Measurements from ENCODE around the gene LEPROT.

Gene LEPROT

DNA sequence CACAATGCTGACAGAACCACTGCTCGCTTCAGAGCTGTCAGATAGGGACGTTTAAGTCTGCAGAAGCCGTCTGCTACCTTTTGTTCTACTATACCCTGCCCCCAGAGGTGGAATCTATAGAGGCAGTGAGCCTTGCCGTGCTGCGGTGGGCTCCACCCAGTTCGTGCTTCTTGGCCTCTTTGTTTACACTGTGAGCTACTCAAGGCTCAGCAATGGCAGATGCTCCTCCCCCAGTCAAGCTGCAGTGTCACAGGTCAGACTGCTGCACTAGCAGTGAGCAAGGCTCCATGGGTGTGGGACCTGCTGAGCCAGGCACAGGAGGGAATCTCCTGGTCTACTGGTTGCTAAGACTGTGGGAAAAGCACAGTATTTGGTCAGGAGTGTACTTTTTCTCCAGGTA lies 47.1 kb downstream of the LEPROT start:
- DNase-seq (ENCODE audit: insufficient read length, low spot score) = no peak
- TF ChIP-seq, protein P1, sequence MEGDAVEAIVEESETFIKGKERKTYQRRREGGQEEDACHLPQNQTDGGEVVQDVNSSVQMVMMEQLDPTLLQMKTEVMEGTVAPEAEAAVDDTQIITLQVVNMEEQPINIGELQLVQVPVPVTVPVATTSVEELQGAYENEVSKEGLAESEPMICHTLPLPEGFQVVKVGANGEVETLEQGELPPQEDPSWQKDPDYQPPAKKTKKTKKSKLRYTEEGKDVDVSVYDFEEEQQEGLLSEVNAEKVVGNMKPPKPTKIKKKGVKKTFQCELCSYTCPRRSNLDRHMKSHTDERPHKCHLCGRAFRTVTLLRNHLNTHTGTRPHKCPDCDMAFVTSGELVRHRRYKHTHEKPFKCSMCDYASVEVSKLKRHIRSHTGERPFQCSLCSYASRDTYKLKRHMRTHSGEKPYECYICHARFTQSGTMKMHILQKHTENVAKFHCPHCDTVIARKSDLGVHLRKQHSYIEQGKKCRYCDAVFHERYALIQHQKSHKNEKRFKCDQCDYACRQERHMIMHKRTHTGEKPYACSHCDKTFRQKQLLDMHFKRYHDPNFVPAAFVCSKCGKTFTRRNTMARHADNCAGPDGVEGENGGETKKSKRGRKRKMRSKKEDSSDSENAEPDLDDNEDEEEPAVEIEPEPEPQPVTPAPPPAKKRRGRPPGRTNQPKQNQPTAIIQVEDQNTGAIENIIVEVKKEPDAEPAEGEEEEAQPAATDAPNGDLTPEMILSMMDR (IDR thresholded peaks at IDR 0.05; ENCODE audit: insufficient read depth, missing control alignments) = no peak

DNA sequence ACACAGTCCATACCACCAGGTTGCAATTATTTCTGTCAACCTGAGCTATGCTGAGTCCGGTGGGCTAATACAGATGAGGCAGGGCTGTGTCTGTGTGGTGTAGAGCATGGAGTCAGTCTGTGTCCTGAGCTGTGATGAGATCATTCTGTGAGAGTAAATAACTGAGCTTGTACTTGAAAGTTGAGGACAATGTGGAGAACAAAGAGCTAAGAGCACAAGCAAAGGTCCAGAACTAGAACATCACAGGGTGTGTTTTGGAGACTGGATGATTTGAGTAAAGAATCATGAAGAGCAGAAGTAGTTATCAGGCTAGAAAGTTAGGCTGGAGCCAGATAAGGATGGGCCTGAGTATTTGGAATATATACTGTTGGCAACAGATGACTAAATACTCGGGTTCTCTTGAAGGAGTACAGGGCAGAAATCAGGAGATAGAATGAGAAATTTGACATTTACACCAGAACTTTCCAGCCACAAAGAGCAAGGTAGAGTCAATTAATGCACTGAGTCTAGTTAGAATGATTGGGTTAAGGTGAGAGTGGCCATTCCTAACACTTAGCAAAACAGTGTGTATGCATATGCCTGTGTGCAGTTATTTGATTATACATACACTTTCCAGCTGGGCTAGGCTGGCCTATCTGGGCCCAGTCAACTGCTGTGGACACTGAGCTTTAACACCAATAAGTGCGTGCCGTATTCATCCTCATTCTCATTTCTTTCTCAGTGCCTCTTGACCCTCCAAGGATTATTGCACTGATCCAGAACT lies 48.8 kb downstream of the LEPROT start:
- FAIRE-seq (no peak), DNase-seq (ENCODE audit: insufficient read length, low spot score) (no peak)
- TF ChIP-seq, protein P1 (IDR thresholded peaks at IDR 0.05; ENCODE audit: insufficient read depth, missing control alignments) = no peak

More for the DNA sequence above, 47.1 kb downstream of the LEPROT start:
- no peak for FAIRE-seq

DNA sequence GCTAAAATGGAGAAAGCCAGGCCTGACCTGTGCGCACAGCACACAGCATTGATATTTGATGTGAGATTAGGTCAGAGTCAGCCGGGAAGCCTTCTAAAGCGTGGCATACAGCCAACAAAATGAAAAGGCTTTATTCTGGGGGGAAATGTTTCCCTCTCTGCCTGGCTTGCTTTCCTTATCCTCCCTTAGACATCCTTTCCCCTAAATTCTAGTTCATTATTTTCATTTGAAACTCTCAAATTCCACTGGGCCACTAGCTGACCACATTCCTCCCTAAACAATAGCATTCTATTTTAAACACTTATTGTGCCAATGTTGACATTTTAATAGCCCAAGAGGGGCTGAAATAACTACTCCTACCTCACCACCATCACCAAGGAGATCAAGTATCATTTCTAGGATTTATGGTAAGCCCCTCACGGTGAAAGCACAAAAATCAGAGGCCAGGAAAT lies 49.4 kb downstream of the LEPROT start:
- TF ChIP-seq, protein P1 (IDR thresholded peaks at IDR 0.05; ENCODE audit: insufficient read depth, missing control alignments) = no peak
- DNase-seq (ENCODE audit: insufficient read length, low spot score) = no peak
- FAIRE-seq = no peak

DNA sequence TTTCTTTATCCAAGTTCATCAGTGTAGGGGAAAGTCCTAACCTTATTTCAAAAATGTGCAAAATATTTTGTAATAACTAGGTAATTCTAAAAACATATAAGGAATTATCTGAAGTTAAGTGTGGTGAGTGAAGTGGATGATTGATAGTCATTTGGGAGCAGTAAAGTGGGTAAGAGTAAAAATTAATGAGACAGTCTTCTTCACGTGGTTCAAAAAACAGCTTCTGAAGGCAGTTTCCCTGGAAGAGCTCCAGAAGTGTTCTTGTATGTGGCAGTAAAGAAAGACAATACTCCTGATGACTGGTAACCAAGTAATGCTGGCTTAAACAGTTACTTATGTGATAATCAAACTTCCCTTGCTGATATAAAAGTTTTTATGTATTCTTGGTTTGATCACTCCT lies 50.3 kb downstream of the LEPROT start:
- DNase-seq (ENCODE audit: insufficient read length, low spot score) = no peak
- TF ChIP-seq, protein P1 (IDR thresholded peaks at IDR 0.05; ENCODE audit: insufficient read depth, missing control alignments) = no peak
- no peak for FAIRE-seq

DNA sequence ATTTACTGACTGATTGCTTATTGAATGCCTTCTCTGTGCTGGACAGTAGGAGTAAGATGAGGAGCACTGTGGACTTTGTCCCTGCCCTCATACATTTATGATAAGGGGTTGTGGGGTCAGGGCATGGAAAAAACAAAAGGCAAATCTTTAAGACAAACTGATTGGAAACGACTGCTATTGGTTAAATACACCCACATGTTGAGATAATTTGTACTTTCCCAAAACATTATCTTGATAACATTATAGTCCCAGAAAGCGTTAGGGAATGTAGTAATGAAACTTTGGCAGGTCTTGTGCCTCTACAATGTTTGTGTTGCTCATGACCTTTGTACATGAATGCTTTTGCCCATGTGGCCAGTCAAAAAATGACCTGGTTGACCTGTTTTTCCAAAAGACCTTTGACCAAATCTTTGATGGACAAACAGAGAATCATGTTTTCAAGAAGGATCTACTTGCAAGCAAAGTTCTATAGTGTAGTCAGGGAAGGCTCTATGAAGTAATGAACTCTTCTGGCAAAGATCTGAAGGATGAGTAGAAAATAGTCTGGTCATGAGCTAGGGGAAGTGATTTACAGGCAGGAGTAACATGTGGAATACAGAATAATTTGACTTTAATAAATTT lies 50.9 kb downstream of the LEPROT start:
- FAIRE-seq (no peak), DNase-seq (ENCODE audit: insufficient read length, low spot score) (no peak)

DNA sequence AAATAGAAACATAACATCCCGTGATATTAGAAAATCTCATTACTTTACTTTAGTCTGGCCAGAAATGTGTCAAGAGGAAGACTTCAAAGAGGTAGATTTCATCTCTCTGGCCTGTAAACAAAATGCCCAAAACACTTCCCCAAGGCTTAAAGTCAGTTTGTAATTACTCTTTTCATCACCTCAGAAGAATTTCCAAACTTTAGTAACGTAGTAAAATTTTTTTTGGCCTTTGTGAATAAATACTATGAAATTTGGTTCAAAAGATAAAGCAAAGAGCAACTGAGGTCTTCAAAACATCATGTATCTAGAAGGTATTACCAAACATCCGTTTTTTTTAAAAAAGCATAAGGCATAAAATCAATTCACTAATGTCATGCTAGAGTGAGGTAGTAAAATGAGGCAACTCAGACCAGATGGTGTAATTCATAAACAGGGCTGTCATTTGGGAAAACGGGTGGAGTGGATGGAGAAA lies 51.4 kb downstream of the LEPROT start:
- no peak for FAIRE-seq
- TF ChIP-seq, protein P1 (IDR thresholded peaks at IDR 0.05; ENCODE audit: insufficient read depth, missing control alignments) = no peak
- DNase-seq (ENCODE audit: insufficient read length, low spot score) = no peak

More for the DNA sequence above, 50.9 kb downstream of the LEPROT start:
- TF ChIP-seq, protein P1 (IDR thresholded peaks at IDR 0.05; ENCODE audit: insufficient read depth, missing control alignments) = no peak

DNA sequence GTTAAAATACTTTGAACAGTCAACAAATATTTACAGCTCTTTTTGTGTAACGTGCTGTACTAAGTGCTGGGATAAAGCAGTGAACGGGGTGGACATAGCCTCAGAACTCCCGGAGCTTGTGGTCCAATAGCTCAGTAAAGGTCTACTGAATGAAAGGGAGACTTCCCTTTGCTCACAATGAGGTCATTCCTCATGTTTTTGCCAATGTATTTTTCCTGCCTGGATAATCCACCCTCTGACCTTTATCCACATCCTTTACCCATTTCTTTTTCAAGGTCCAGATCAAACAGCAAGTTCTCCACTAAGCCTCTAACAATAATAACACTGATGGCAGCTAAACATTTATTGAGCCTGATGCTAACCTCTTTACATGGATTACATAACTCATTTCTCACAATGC lies 55.9 kb downstream of the LEPROT start:
- TF ChIP-seq, protein P1 (IDR thresholded peaks at IDR 0.05; ENCODE audit: insufficient read depth, missing control alignments) = no peak
- no peak for FAIRE-seq

More for the DNA sequence above, 55.9 kb downstream of the LEPROT start:
- DNase-seq (ENCODE audit: insufficient read length, low spot score) = no peak

Data from D721Med (cell line).